ENCODE results near the gene FRMD4A. TPM values are rescaled to one million over a fixed set of nuclear protein-coding genes. Genes with fewer than 3 reads are reported as not detected.

The FRMD4A gene
- total and polyA plus RNA-seq, 10 of the 15 experiments (the other 5 are each of a cell fraction or from before 2014, with no cell fraction given): 17.8 to 75.2 (median 39.1) TPM

- RAD21 ChIA-PET (ENCODE audit: unreplicated experiment): interaction anchor here (0.8 to 18.3 kb wide), 4 partner anchors 11 to 24 kb away, joined by 3 to 382 read pairs (median 24); no protein-coding TSS in a partner anchor
- DNase-seq (ENCODE audit: low read depth, low spot score) (no peak), FAIRE-seq (no peak), ATAC-seq (no peak)
- WGBS (ENCODE audit: insufficient coverage, insufficient replicate concordance, low lambda C conversion rate, missing lambda C conversion rate): 84% methylated on average over 3 of the region's 3 CpGs
- BruUV-seq (replicated peaks): no TSS peak
- no peak overlapping the region for H3K27ac ChIP-seq (ENCODE audit: control insufficient read depth, insufficient read depth)
- POLR2A ChIA-PET: interaction anchor here (0.8 to 2.5 kb wide), 4 partner anchors 15 to 33 kb away, joined by 3 to 7 read pairs (median 4); no protein-coding TSS in a partner anchor
- in situ Hi-C loops (cut with MboI): no loop called here
- H3K79me2 ChIP-seq (ENCODE audit: control insufficient read depth, insufficient read depth, low read length): no peaks in the 10 kb centered on the region
- H2AFZ ChIP-seq (ENCODE audit: control insufficient read depth, low read depth, low read length): no peak overlapping the region
- no peaks in the 10 kb centered on the region for H3K9me3 ChIP-seq (replicated peaks; ENCODE audit: control insufficient read depth, insufficient read depth, low read length)
- no peak overlapping the region for H3K4me2 ChIP-seq (ENCODE audit: control insufficient read depth, insufficient read depth)
- CTCF ChIA-PET: interaction anchor here (0.8 to 1.5 kb wide), 3 partner anchors 13 to 41 kb away, joined by 3 to 4 read pairs (median 3); no protein-coding TSS in a partner anchor
- SMC1A ChIA-PET (ENCODE audit: uncharacterized antibody, unreplicated experiment): interaction anchor here (0.9 to 16.0 kb wide), 7 partner anchors 10 to 40 kb away, joined by 3 to 399 read pairs (median 6); no protein-coding TSS in a partner anchor
- no peaks in the 10 kb centered on the region for H4K20me1 ChIP-seq (ENCODE audit: control insufficient read depth, insufficient read depth)
- no peak overlapping the region for H3K4me3 ChIP-seq
- H3K36me3 ChIP-seq (ENCODE audit: control insufficient read depth in 2 of 2, insufficient read depth in 2 of 2, low read length in 1 of 2): peaks cover 0 to 2% of the 10 kb centered on the region in 2 experiments; a peak in 2 of 4 replicates
- H3K9ac ChIP-seq (ENCODE audit: control insufficient read depth, insufficient read depth, low read length): no peak overlapping the region
- no peak for TF ChIP-seq POLR2AphosphoS2 (IDR thresholded peaks at IDR 0.05; ENCODE audit: low read depth, low read length)
- TF ChIP-seq ZNF274 (IDR thresholded peaks at IDR 0.05; ENCODE audit: insufficient read depth, insufficient read length): no peak
- no peak for TF ChIP-seq RUNX3 (IDR thresholded peaks at IDR 0.05; ENCODE audit: low read length)
- TF ChIP-seq IRF5 (IDR thresholded peaks at IDR 0.05; ENCODE audit: borderline replicate concordance): no peak
- no peak for TF ChIP-seq WRNIP1 (IDR thresholded peaks at IDR 0.05; ENCODE audit: borderline replicate concordance, low read depth, low read length)
- peaks cover 4% of the 10 kb centered on the region for H3K4me1 ChIP-seq (ENCODE audit: control insufficient read depth, insufficient read depth, low read length)
- H3K27me3 ChIP-seq (replicated peaks in 1 of 2; ENCODE audit: control insufficient read depth in 2 of 2, insufficient read depth in 2 of 2, low read length in 1 of 2): no peaks in the 10 kb centered on the region
- intact Hi-C loops (cut with micrococcal nuclease; ENCODE audit: unreplicated experiment): no loop called here
These were observed 594.2 kb downstream of the FRMD4A start for GRCh38 chr10:13736506-13736905.

GRCh38 chr10:13734151-13734550, 596.6 kb downstream of the FRMD4A start:
- RAD21 ChIA-PET (ENCODE audit: unreplicated experiment): no interaction called here
- TF ChIP-seq MYC (IDR thresholded peaks at IDR 0.05; ENCODE audit: insufficient read depth, insufficient read length, insufficient replicate concordance, low read length, severe bottlenecking) (no peak), TBL1XR1 (IDR thresholded peaks at IDR 0.05; ENCODE audit: low read depth, low read length) (no peak), HCFC1 (IDR thresholded peaks at IDR 0.05; ENCODE audit: low read length) (no peak), USF2 (IDR thresholded peaks at IDR 0.05; ENCODE audit: borderline replicate concordance, low read depth, low read length) (no peak), ELK1 (IDR thresholded peaks at IDR 0.05; ENCODE audit: low read depth, low read length) (no peak), CHD2 (IDR thresholded peaks at IDR 0.05; ENCODE audit: borderline replicate concordance, low read depth, low read length) (no peak), PBX3 (IDR thresholded peaks at IDR 0.05; ENCODE audit: insufficient replicate concordance, low read depth, low read length) (no peak)

More at GRCh38 chr10:13734151-13734550, 596.6 kb downstream of the FRMD4A start:
- CTCF ChIA-PET: interaction anchor here (1.1 to 2.0 kb wide), 2 partner anchors 12 to 49 kb away, joined by 3 to 9 read pairs; no protein-coding TSS in a partner anchor
- H3K4me2 ChIP-seq (ENCODE audit: control insufficient read depth, insufficient read depth): no peak overlapping the region
- DNase-seq (ENCODE audit: low read depth, low spot score): no peak
- intact Hi-C loops (cut with micrococcal nuclease; ENCODE audit: unreplicated experiment): no loop called here
- H2AFZ ChIP-seq (ENCODE audit: control insufficient read depth, low read depth, low read length): no peak overlapping the region
- FAIRE-seq: no peak
- H3K36me3 ChIP-seq (ENCODE audit: control insufficient read depth in 2 of 2, insufficient read depth in 2 of 2, low read length in 1 of 2): peaks cover 0 to 2% of the 10 kb centered on the region in 2 experiments; a peak in 2 of 4 replicates
- H3K27me3 ChIP-seq (replicated peaks in 1 of 2; ENCODE audit: control insufficient read depth in 2 of 2, insufficient read depth in 2 of 2, low read length in 1 of 2): no peaks in the 10 kb centered on the region
- POLR2A ChIA-PET: interaction anchor here (0.7 to 1.8 kb wide), 2 partner anchors 12 to 17 kb away, joined by 3 to 12 read pairs; no protein-coding TSS in a partner anchor
- no peak for ATAC-seq
- no peak overlapping the region for H3K4me3 ChIP-seq
- SMC1A ChIA-PET (ENCODE audit: uncharacterized antibody, unreplicated experiment): interaction anchor here (1.0 to 3.0 kb wide), 5 partner anchors 11 to 29 kb away, joined by 3 to 13 read pairs (median 3); no protein-coding TSS in a partner anchor
- in situ Hi-C loops (cut with MboI): no loop called here
- no TSS peak for BruUV-seq (replicated peaks)
- no peak overlapping the region for H3K27ac ChIP-seq (ENCODE audit: control insufficient read depth, insufficient read depth)
- H3K9me3 ChIP-seq (replicated peaks; ENCODE audit: control insufficient read depth, insufficient read depth, low read length): no peaks in the 10 kb centered on the region
- H3K9ac ChIP-seq (ENCODE audit: control insufficient read depth, insufficient read depth, low read length): no peak overlapping the region
- H3K4me1 ChIP-seq (ENCODE audit: control insufficient read depth, insufficient read depth, low read length): no peaks in the 10 kb centered on the region
- 77% methylated on average over 8 of the region's 8 CpGs for WGBS (ENCODE audit: insufficient coverage, insufficient replicate concordance, low lambda C conversion rate, missing lambda C conversion rate)
- H4K20me1 ChIP-seq (ENCODE audit: control insufficient read depth, insufficient read depth): no peaks in the 10 kb centered on the region
- no peaks in the 10 kb centered on the region for H3K79me2 ChIP-seq (ENCODE audit: control insufficient read depth, insufficient read depth, low read length)

All from GM12878 (cell line).